A673 (cell line): ENCODE results near the gene SNTA1. TPM values are rescaled to one million over a fixed set of nuclear protein-coding genes. Genes with fewer than 3 reads are reported as not detected.
"Not testable (repeated sequence)": the region's sequence is repeated elsewhere in the genome, so short reads cannot be mapped to it uniquely, and the experiment has no call there.

ENCODE experiments used
- BruUV-seq: library from RNA; stranded (reverse); fragments of 400-500 nt; replicated peaks from 2 replicates; lab custom pipeline; 2021; lab: Mats Ljungman, UMichigan
- CTCF ChIA-PET: fragments of 300-600 bp; sonication (Branson Sonifier 250); formaldehyde crosslinking; loops from one replicate; lab custom pipeline; 2022; ENCODE audit warnings: antibody characterized with exemption; lab: Charles Lee
- POLR2A ChIA-PET: fragments of 300-600 bp; sonication (Branson Sonifier 250); formaldehyde crosslinking; loops from one replicate; lab custom pipeline; 2022; ENCODE audit warnings: antibody characterized with exemption; ENCODE audit not compliant: low non-redundant PET; lab: Charles Lee
- DNase-seq: peaks from one replicate; pipeline ENCODE4 v3.0.0-alpha.2; 2015; ENCODE audit warnings: low spot score
- H3K27ac ChIP-seq: fragments of 200-600 bp; sonication (generic); 2 replicates; pipeline ENCODE4 v1.5.1; 2016; ENCODE audit warnings: mixed run types, low read depth, mild to moderate bottlenecking, mixed read lengths, antibody characterized with exemption, low read length; ENCODE audit not compliant: poor library complexity, severe bottlenecking
- H3K27me3 ChIP-seq: fragments of 200-600 bp; sonication (generic); replicated peaks from 2 replicates; pipeline ENCODE4 v1.6.1; 2017; ENCODE audit warnings: mixed run types, low read depth, mild to moderate bottlenecking, mixed read lengths, antibody characterized with exemption, low read length; ENCODE audit not compliant: insufficient read depth, poor library complexity
- H3K36me3 ChIP-seq: fragments of 200-600 bp; sonication (generic); 2 replicates; pipeline ENCODE4 v1.6.1; 2016; ENCODE audit warnings: mixed run types, mild to moderate bottlenecking, mixed read lengths, antibody characterized with exemption, low read length; ENCODE audit not compliant: insufficient read depth, poor library complexity, severe bottlenecking
- H3K4me1 ChIP-seq: fragments of 200-600 bp; sonication (generic); 2 replicates; pipeline ENCODE4 v1.6.1; 2017; ENCODE audit warnings: mixed run types, mild to moderate bottlenecking, mixed read lengths, antibody characterized with exemption, low read length; ENCODE audit not compliant: insufficient read depth, poor library complexity, severe bottlenecking
- H3K4me3 ChIP-seq: fragments of 200-600 bp; sonication (generic); 2 replicates; pipeline ENCODE4 v1.5.1; 2016; ENCODE audit warnings: low read depth, mixed run types, mild to moderate bottlenecking, mixed read lengths, low read length; ENCODE audit not compliant: poor library complexity, severe bottlenecking
- H3K9me3 ChIP-seq: fragments of 200-600 bp; sonication (generic); 2 replicates; pipeline ENCODE4 v1.6.1; 2016; ENCODE audit warnings: mixed run types, low read depth, mild to moderate bottlenecking, mixed read lengths, antibody characterized with exemption, low read length; ENCODE audit not compliant: poor library complexity, severe bottlenecking
- CTCF ChIP-seq: fragments of 300-800, 200-600 bp; sonication (generic); conservative IDR thresholded peaks from 2 replicates; pipeline ENCODE4 v1.5.1; 2017; ENCODE audit warnings: low read depth, mild to moderate bottlenecking, antibody characterized with exemption, low read length, moderate library complexity, mixed read lengths
- EZH2 ChIP-seq: fragments of 200-600 bp; sonication (generic); IDR thresholded peaks from 2 replicates; pipeline ENCODE4 v1.6.1; 2017; ENCODE audit warnings: borderline replicate concordance, low read depth, mild to moderate bottlenecking, mixed read lengths, antibody characterized with exemption, low read length; ENCODE audit not compliant: poor library complexity, severe bottlenecking
- intact Hi-C: fragments of 100-400 bp; cut with micrococcal nuclease; formaldehyde crosslinking; loops from one replicate; pipeline ENCODE4 v1.10.0; 2022; ENCODE audit not compliant: unreplicated experiment
- total RNA-seq: library from RNA; stranded (reverse); gene quantifications from 2 replicates; pipeline ENCODE4 v1.2.3, GENCODE V29; 2021

The SNTA1 gene
- total RNA-seq, 1 experiment from 2014 or later: 4.4 TPM

GRCh38 chr20:33433465-33434234 is 9.9 kb downstream of the SNTA1 start:
- Histone ChIP-seq H3K9me3 (no peaks in the 10 kb centered on the region), H3K4me1 (peaks cover 6% of the 10 kb centered on the region), H3K27ac (no peak overlapping the region), H3K27me3 (no peaks in the 10 kb centered on the region), H3K4me3 (no peak overlapping the region), H3K36me3 (no peaks in the 10 kb centered on the region)
- intact Hi-C loops: no loop called here
- CTCF ChIA-PET: no interaction called here
- POLR2A ChIA-PET: no interaction called here
- no peak for TF ChIP-seq CTCF
- no peak for TF ChIP-seq EZH2
- no TSS peak for BruUV-seq
- no peak for DNase-seq

- H3K27me3 ChIP-seq: no peaks in the 10 kb centered on the region
- H3K27ac ChIP-seq: no peak overlapping the region
- ChIA-PET CTCF (no interaction called here), POLR2A (no interaction called here)
- no peak for DNase-seq
- intact Hi-C loops: no loop called here
- no TSS peak for BruUV-seq
- no peaks in the 10 kb centered on the region for H3K36me3 ChIP-seq
- H3K4me1 ChIP-seq: no peaks in the 10 kb centered on the region
- TF ChIP-seq CTCF: no peak
- no peak for TF ChIP-seq EZH2
- no peaks in the 10 kb centered on the region for H3K9me3 ChIP-seq
- no peak overlapping the region for H3K4me3 ChIP-seq
Measured at GRCh38 chr20:33431797-33432381, 11.7 kb downstream of the SNTA1 start.

- POLR2A ChIA-PET: not testable (repeated sequence)
Measured at GRCh38 chr20:33423875-33424274, 19.7 kb downstream of the SNTA1 start.

More at GRCh38 chr20:33423875-33424274, 19.7 kb downstream of the SNTA1 start:
- H3K27ac ChIP-seq, H3K9me3 ChIP-seq, DNase-seq, BruUV-seq, H3K36me3 ChIP-seq, CTCF ChIA-PET, H3K4me3 ChIP-seq, H3K4me1 ChIP-seq, H3K27me3 ChIP-seq, intact Hi-C loops: not testable (repeated sequence)
